GM18867 (cell line): Measurements from ENCODE around the gene EAF1.
"Not testable (repeated sequence)": the region's sequence is repeated elsewhere in the genome, so short reads cannot be mapped to it uniquely, and the experiment has no call there.

ENCODE experiments used
- ATAC-seq: cut with Tn5 transposase; IDR thresholded peaks from one replicate; pipeline ENCODE4 v1.9.1; 2021; ENCODE audit warnings: mild to moderate bottlenecking, moderate library complexity; ENCODE audit not compliant: unreplicated experiment

EAF1 gene

GRCh38 chr3:15477951-15478639 lies 50.7 kb downstream of the EAF1 start:
- no peak for ATAC-seq

DNA sequence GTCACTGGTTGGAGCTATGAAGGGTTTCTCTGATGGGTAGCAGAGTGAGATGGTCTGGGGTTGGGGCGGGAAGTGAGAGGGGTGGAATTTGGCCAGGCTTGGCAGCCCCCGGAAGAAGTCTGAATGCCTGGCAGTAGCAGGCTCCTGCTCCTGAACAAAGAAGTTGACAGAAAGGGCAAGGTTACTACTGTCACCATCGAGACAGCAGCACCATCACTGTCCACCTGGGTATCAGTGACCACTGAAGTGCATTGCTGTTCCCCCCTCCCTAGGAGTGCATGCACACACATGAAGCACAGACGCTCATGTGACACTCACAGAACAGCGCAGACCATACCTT lies 51.2 kb downstream of the EAF1 start:
- no peak for ATAC-seq

GRCh38 chr3:15479400-15480224 lies 52.2 kb downstream of the EAF1 start:
- ATAC-seq = no peak

- ATAC-seq = not testable (repeated sequence)
These were observed 57.2 kb downstream of the EAF1 start for GRCh38 chr3:15484551-15484950.

- no peak for ATAC-seq
These were observed 58.6 kb downstream of the EAF1 start for GRCh38 chr3:15486020-15486419.

DNA sequence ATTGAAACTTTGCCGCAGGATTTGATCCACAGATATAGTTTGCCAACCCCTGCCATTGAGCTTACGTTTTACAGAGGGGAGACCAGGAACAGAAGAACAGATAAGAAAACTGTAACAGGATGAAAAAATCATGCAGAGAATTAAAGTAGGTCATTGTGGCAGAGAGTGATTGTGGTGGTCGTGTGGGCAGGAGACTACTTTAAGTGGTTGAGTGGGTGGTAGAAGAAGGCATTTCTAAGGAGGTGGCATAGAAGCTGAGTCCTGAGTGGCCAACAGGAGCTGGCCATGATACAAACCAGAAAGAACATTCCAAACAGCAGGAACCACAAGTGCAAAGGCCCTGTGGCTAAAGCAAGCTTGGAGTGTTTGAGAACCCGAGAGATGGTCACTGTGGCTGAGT lies 59.6 kb downstream of the EAF1 start:
- no peak for ATAC-seq

DNA sequence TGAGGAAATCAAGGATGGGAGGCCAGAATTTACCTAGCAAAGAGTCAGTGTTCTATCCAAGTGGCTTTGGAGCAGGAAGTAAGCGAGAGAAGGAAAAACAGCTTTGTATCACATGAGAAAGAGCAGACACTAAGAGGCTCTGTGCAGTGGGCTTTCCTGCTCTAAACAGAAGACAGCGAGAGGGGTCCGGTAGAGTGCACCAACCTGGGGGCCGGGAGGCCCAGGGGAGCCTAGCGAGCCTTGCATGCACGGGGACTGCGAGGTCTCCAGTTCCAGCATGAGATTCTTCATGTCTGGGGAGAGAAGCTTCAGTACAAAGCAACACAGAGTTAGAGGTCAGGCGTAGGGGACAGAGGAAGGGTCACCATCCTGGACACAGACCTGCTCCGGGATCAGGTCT lies 60.6 kb downstream of the EAF1 start:
- ATAC-seq = no peak

- ATAC-seq = no peak
These were observed 62.8 kb downstream of the EAF1 start for GRCh38 chr3:15490158-15490557.

- ATAC-seq = peak; percentile 79
These were observed 63.7 kb downstream of the EAF1 start for GRCh38 chr3:15491143-15491542.
